ENCODE results near the gene TRAF7.
"Not testable (repeated sequence)": the region's sequence is repeated elsewhere in the genome, so short reads cannot be mapped to it uniquely, and the experiment has no call there.

DNA sequence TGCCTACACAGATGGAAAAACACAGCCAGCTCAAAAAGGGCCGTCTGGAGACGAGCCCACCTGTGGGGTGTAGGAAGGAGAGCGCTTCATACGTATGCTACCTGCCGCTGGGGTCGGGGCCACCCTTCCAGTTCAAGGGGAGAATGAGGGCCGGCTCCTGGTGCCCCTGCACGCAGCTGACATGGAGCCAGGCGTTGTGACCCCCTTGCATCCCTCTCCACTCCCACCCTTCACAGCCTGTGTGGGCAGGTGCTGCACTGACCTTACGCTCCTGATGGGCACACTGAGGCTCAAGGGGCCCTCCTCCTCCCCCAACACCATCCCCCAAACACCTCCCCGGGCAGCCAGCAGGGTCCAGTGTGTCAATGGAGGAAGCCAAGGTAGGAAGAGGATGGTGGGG lies 30.0 kb upstream of the TRAF7 start:
- TF ChIP-seq, protein P1, sequence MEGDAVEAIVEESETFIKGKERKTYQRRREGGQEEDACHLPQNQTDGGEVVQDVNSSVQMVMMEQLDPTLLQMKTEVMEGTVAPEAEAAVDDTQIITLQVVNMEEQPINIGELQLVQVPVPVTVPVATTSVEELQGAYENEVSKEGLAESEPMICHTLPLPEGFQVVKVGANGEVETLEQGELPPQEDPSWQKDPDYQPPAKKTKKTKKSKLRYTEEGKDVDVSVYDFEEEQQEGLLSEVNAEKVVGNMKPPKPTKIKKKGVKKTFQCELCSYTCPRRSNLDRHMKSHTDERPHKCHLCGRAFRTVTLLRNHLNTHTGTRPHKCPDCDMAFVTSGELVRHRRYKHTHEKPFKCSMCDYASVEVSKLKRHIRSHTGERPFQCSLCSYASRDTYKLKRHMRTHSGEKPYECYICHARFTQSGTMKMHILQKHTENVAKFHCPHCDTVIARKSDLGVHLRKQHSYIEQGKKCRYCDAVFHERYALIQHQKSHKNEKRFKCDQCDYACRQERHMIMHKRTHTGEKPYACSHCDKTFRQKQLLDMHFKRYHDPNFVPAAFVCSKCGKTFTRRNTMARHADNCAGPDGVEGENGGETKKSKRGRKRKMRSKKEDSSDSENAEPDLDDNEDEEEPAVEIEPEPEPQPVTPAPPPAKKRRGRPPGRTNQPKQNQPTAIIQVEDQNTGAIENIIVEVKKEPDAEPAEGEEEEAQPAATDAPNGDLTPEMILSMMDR (IDR thresholded peaks at IDR 0.05), result not testable (repeated sequence)
- not testable (repeated sequence) for TF ChIP-seq POLR2A (IDR thresholded peaks at IDR 0.05)

Data from body of pancreas (tissue), 4 donors.